EH (cell line): ENCODE data around the gene COL12A1.
A peak's percentile ranks its signal among the peaks of the same experiment; 100 is the strongest.

Experiments
- DNase-seq: peaks from one replicate; pipeline ENCODE4 v3.0.0-alpha.2; 2015; ENCODE audit warnings: low read depth

The COL12A1 gene

GRCh38 chr6:75176076-75176582, 29.7 kb downstream of the COL12A1 start:
- no peak for DNase-seq

- DNase-seq = no peak
These were observed 33.9 kb downstream of the COL12A1 start for GRCh38 chr6:75171986-75172385.

- DNase-seq = peak; percentile 66
These were observed 34.3 kb downstream of the COL12A1 start for GRCh38 chr6:75171567-75171966.

GRCh38 chr6:75170691-75171560, 34.9 kb downstream of the COL12A1 start:
- peak; percentile 34 for DNase-seq

GRCh38 chr6:75169689-75170586, 35.9 kb downstream of the COL12A1 start:
- no peak for DNase-seq

GRCh38 chr6:75167851-75168250, 38.0 kb downstream of the COL12A1 start:
- peak; percentile 60 for DNase-seq

GRCh38 chr6:75167325-75167724, 38.5 kb downstream of the COL12A1 start:
- DNase-seq = peak; percentile 32

GRCh38 chr6:75166773-75167172, 39.1 kb downstream of the COL12A1 start:
- DNase-seq = no peak

- DNase-seq = no peak
These were observed 39.6 kb downstream of the COL12A1 start for GRCh38 chr6:75166236-75166635.

- peak; percentile 54 for DNase-seq
These were observed 47.7 kb downstream of the COL12A1 start for GRCh38 chr6:75158176-75158575.

- DNase-seq = peak; percentile 52
These were observed 48.5 kb downstream of the COL12A1 start for GRCh38 chr6:75157336-75157735.

GRCh38 chr6:75156186-75156878, 49.5 kb downstream of the COL12A1 start:
- no peak for DNase-seq

- peak; percentile 44 for DNase-seq
These were observed 50.2 kb downstream of the COL12A1 start for GRCh38 chr6:75155631-75156030.

- DNase-seq = no peak
These were observed 50.9 kb downstream of the COL12A1 start for GRCh38 chr6:75154973-75155372.

GRCh38 chr6:75150685-75151412, 55.0 kb downstream of the COL12A1 start:
- DNase-seq = no peak

GRCh38 chr6:75149696-75150095, 56.2 kb downstream of the COL12A1 start:
- DNase-seq = no peak

GRCh38 chr6:75149240-75149639, 56.6 kb downstream of the COL12A1 start:
- no peak for DNase-seq

- peak; percentile 72 for DNase-seq
These were observed 58.3 kb downstream of the COL12A1 start for GRCh38 chr6:75147512-75147911.

GRCh38 chr6:75145976-75146375, 59.9 kb downstream of the COL12A1 start:
- DNase-seq = no peak

- DNase-seq = no peak
These were observed 60.6 kb downstream of the COL12A1 start for GRCh38 chr6:75145211-75145610.

- DNase-seq = peak; percentile 42
These were observed 61.5 kb downstream of the COL12A1 start for GRCh38 chr6:75144386-75144785.
